IMR-90 (cell line): Measurements from ENCODE around the gene TM9SF4. TPM values are rescaled to one million over a fixed set of nuclear protein-coding genes. Genes with fewer than 3 reads are reported as not detected.

ENCODE experiments used
- ATAC-seq: fragments of 200-7000 bp; cut with Tn5 transposase; 2 replicates; pipeline ENCODE4 v1.9.1; 2020; ENCODE audit warnings: low read depth, mild to moderate bottlenecking, moderate library complexity
- BruUV-seq: library from RNA; stranded (reverse); fragments of 400-500 nt; replicated peaks from 2 replicates; lab custom pipeline; 2021; lab: Mats Ljungman, UMichigan
- CTCF ChIA-PET: fragments of 300-600 bp; formaldehyde crosslinking; extraction: SDS; loops from one replicate; lab custom pipeline; 2021; ENCODE audit warnings: antibody characterized with exemption; lab: Yijun Ruan, JAX
- POLR2A ChIA-PET: fragments of 300-600 bp; sonication (Branson Sonifier 250); formaldehyde crosslinking; loops from one replicate; lab custom pipeline; 2022; ENCODE audit warnings: antibody characterized with exemption; ENCODE audit not compliant: unreplicated experiment; lab: Charles Lee
- DNase-seq: peaks from one replicate; pipeline ENCODE4 v3.0.0; 2013
- H2AFZ ChIP-seq: replicated peaks from 2 replicates; pipeline ENCODE3; 2013; ENCODE audit warnings: low read length, mild to moderate bottlenecking; ENCODE audit not compliant: poor library complexity
- H2AK5ac ChIP-seq: 2 replicates; pipeline ENCODE4 v1.6.1; 2013; ENCODE audit warnings: low read depth, low read length, inconsistent platforms
- H2AK9ac ChIP-seq: replicated peaks from 2 replicates; pipeline ENCODE3; 2013; ENCODE audit warnings: mild to moderate bottlenecking, low read depth, low read length, moderate library complexity; ENCODE audit not compliant: poor library complexity
- H2BK120ac ChIP-seq: 2 replicates; pipeline ENCODE4 v1.6.1; 2013; ENCODE audit warnings: low read depth, low read length, inconsistent platforms
- H2BK15ac ChIP-seq: 3 replicates; pipeline ENCODE4 v1.6.1; 2013; ENCODE audit warnings: low read depth, low read length, inconsistent platforms
- H2BK20ac ChIP-seq: 2 replicates; pipeline ENCODE4 v1.6.1; 2013; ENCODE audit warnings: low read depth, mild to moderate bottlenecking, inconsistent platforms, low read length, moderate library complexity
- H2BK5ac ChIP-seq: 2 replicates; pipeline ENCODE4 v1.6.1; 2013; ENCODE audit warnings: mild to moderate bottlenecking, low read depth, low read length, inconsistent platforms; ENCODE audit not compliant: poor library complexity, severe bottlenecking
- H3K14ac ChIP-seq: replicated peaks from 2 replicates; pipeline ENCODE4 v1.6.1; 2013; ENCODE audit warnings: low read depth, low read length, inconsistent platforms
- H3K18ac ChIP-seq: 2 replicates; pipeline ENCODE4 v1.6.1; 2013; ENCODE audit warnings: low read depth, low read length, control low read depth
- H3K23ac ChIP-seq: 2 replicates; pipeline ENCODE4 v1.6.1; 2013; ENCODE audit warnings: low read depth, low read length, inconsistent platforms
- H3K27ac ChIP-seq: 2 replicates; pipeline ENCODE4 v1.5.1; 2013; ENCODE audit warnings: mild to moderate bottlenecking, control low read depth, low read length; ENCODE audit not compliant: insufficient read depth
- H3K27me3 ChIP-seq: 2 replicates; pipeline ENCODE4 v1.6.1; 2013; ENCODE audit warnings: low read length; ENCODE audit not compliant: control insufficient read depth, insufficient read depth
- H3K36me3 ChIP-seq: 2 replicates; pipeline ENCODE4 v1.6.1; 2013; ENCODE audit warnings: low read length, mixed read lengths; ENCODE audit not compliant: control insufficient read depth, insufficient read depth
- H3K4ac ChIP-seq: 2 replicates; pipeline ENCODE4 v1.6.1; 2013; ENCODE audit warnings: low read depth, low read length, inconsistent platforms
- H3K4me1 ChIP-seq: 2 replicates; pipeline ENCODE4 v1.6.1; 2013; ENCODE audit warnings: low read length, mixed read lengths; ENCODE audit not compliant: control insufficient read depth, insufficient read depth
- H3K4me2 ChIP-seq: 2 replicates; pipeline ENCODE4 v1.6.1; 2013; ENCODE audit warnings: low read depth, mild to moderate bottlenecking, control low read depth, low read length, moderate library complexity
- H3K4me3 ChIP-seq: 2 replicates; pipeline ENCODE4 v1.5.1; 2013; ENCODE audit warnings: low read depth, mild to moderate bottlenecking, control low read depth, low read length, moderate library complexity; ENCODE audit not compliant: insufficient read depth
- H3K56ac ChIP-seq: 2 replicates; pipeline ENCODE4 v1.6.1; 2013; ENCODE audit warnings: low read length, inconsistent platforms; ENCODE audit not compliant: insufficient read depth; ENCODE audit errors: extremely low read depth
- H3K79me1 ChIP-seq, 2 experiments: 2 replicates each; pipeline ENCODE4 v1.6.1; 2013; ENCODE audit warnings: low read length in 2 of 2, inconsistent platforms in 1 of 2, low read depth in 1 of 2
- H3K9ac ChIP-seq: 2 replicates; pipeline ENCODE4 v1.6.1; 2013; ENCODE audit warnings: low read depth, low read length, control low read depth
- H3K9me1 ChIP-seq: 2 replicates; pipeline ENCODE4 v1.6.1; 2013; ENCODE audit warnings: low read length, inconsistent platforms; ENCODE audit not compliant: insufficient read depth
- H3K9me3 ChIP-seq: 2 replicates; pipeline ENCODE4 v1.6.1; 2013; ENCODE audit warnings: low read length; ENCODE audit not compliant: control insufficient read depth, insufficient read depth
- H4K20me1 ChIP-seq: 2 replicates; pipeline ENCODE4 v1.6.1; 2013; ENCODE audit warnings: low read length, inconsistent platforms; ENCODE audit not compliant: insufficient read depth
- H4K5ac ChIP-seq: 2 replicates; pipeline ENCODE4 v1.6.1; 2013; ENCODE audit warnings: mild to moderate bottlenecking, low read depth, low read length, control low read depth
- H4K8ac ChIP-seq, 2 experiments: 2 replicates each; pipeline ENCODE4 v1.6.1; 2013; ENCODE audit warnings: low read depth in 2 of 2, low read length in 2 of 2, control low read depth in 1 of 2, inconsistent platforms in 1 of 2
- H4K91ac ChIP-seq: 2 replicates; pipeline ENCODE4 v1.6.1; 2013; ENCODE audit warnings: low read depth, low read length, inconsistent platforms; ENCODE audit not compliant: insufficient read depth
- BHLHE40 ChIP-seq: fragments of 150-350 bp; IDR thresholded peaks from 2 replicates; pipeline ENCODE4 v1.6.1; 2016; ENCODE audit warnings: mild to moderate bottlenecking, low read depth, low read length
- CEBPB ChIP-seq: IDR thresholded peaks from 2 replicates; pipeline ENCODE4 v1.6.1; 2012; ENCODE audit warnings: low read depth, low read length, improper control_type of control experiment
- CHD1 ChIP-seq: IDR thresholded peaks from 2 replicates; pipeline ENCODE4 v1.6.1; 2012; ENCODE audit warnings: low read depth, low read length, improper control_type of control experiment
- CTCF ChIP-seq: conservative IDR thresholded peaks from 2 replicates; pipeline ENCODE4 v1.5.1; 2012; ENCODE audit warnings: mild to moderate bottlenecking, low read depth, low read length, improper control_type of control experiment
- ELK1 ChIP-seq: fragments of 150-350 bp; IDR thresholded peaks from 2 replicates; pipeline ENCODE4 v1.6.1; 2016; ENCODE audit warnings: low read depth, mild to moderate bottlenecking, low read length, moderate library complexity, borderline replicate concordance
- FOS ChIP-seq: fragments of 150-350 bp; IDR thresholded peaks from 2 replicates; pipeline ENCODE4 v1.6.1; 2016; ENCODE audit warnings: low read depth, low read length
- MAFK ChIP-seq: IDR thresholded peaks from 2 replicates; pipeline ENCODE4 v1.6.1; 2012; ENCODE audit warnings: low read depth, low read length, improper control_type of control experiment
- MAZ ChIP-seq: IDR thresholded peaks from 2 replicates; pipeline ENCODE4 v1.6.1; 2012; ENCODE audit warnings: low read depth, mild to moderate bottlenecking, low read length, improper control_type of control experiment, moderate library complexity, borderline replicate concordance
- MXI1 ChIP-seq: IDR thresholded peaks from 2 replicates; pipeline ENCODE4 v1.6.1; 2012; ENCODE audit warnings: low read depth, mild to moderate bottlenecking, low read length, moderate library complexity, borderline replicate concordance
- NFE2L2 ChIP-seq: fragments of 150-350 bp; IDR thresholded peaks from 2 replicates; pipeline ENCODE4 v1.6.1; 2016; ENCODE audit warnings: low read depth, mild to moderate bottlenecking, low read length
- POLR2A ChIP-seq: IDR thresholded peaks from 2 replicates; pipeline ENCODE4 v1.6.1; 2012; ENCODE audit warnings: mild to moderate bottlenecking, low read depth, low read length
- RAD21 ChIP-seq: IDR thresholded peaks from 2 replicates; pipeline ENCODE4 v1.6.1; 2012; ENCODE audit warnings: low read length, improper control_type of control experiment
- RCOR1 ChIP-seq: IDR thresholded peaks from 2 replicates; pipeline ENCODE4 v1.6.1; 2012; ENCODE audit warnings: mild to moderate bottlenecking, low read length, improper control_type of control experiment; ENCODE audit not compliant: insufficient replicate concordance
- RFX5 ChIP-seq: IDR thresholded peaks from 2 replicates; pipeline ENCODE4 v1.8.0; 2012; ENCODE audit warnings: low read depth, mild to moderate bottlenecking, low read length, moderate library complexity
- SMC3 ChIP-seq: fragments of 150-350 bp; IDR thresholded peaks from 2 replicates; pipeline ENCODE4 v1.6.1; 2016; ENCODE audit warnings: low read depth, mild to moderate bottlenecking, antibody characterized with exemption, low read length, moderate library complexity
- USF2 ChIP-seq: fragments of 150-350 bp; IDR thresholded peaks from 2 replicates; pipeline ENCODE4 v1.6.1; 2017; ENCODE audit warnings: mild to moderate bottlenecking, antibody characterized with exemption, low read length, low read depth
- WGBS, 2 experiments: methylation state at CpG; one replicate each; pipeline versions ENCODE4 v1.1.5 to v1.1.7; 2013; ENCODE audit warnings: missing lambda C conversion rate in 2 of 2; ENCODE audit not compliant: insufficient read length in 1 of 2; ENCODE audit errors: extremely low coverage in 2 of 2; 5-methylcytosine and 5-hydroxymethylcytosine counted together
- dilution Hi-C: fragments of 300-500 bp; cut with HindIII; formaldehyde crosslinking; loops from one replicate; pipeline ENCODE4 v1.14.3; 2018; ENCODE audit warnings: low sequenced_read_pairs; ENCODE audit not compliant: unreplicated experiment
- in situ Hi-C: fragments of 300-500 bp; cut with MboI; formaldehyde crosslinking; loops from 3 replicates; pipeline ENCODE4 v1.14.3; 2019; ENCODE audit warnings: low sequenced_read_pairs, inconsistent platforms, mixed read lengths
- intact Hi-C: fragments of 100-400 bp; cut with micrococcal nuclease; formaldehyde crosslinking; loops from 2 replicates; pipeline ENCODE4 v1.10.0; 2022
- polyA plus RNA-seq, 3 experiments: library from polyadenylated mRNA; depleted of rRNA; stranded (reverse); fragments of >200 nt; gene quantifications; 2 replicates each; pipeline ENCODE4 v1.2.3, GENCODE V29; 2012; ENCODE audit warnings: low replicate concordance in 1 of 3
- total RNA-seq: library from RNA; depleted of rRNA; stranded (reverse); fragments of >200 nt; gene quantifications from 2 replicates; pipeline ENCODE4 v1.2.3, GENCODE V29; 2012

The TM9SF4 gene
- total and polyA plus RNA-seq, 2 of the 4 experiments (the other 2 are of a cell fraction), result 35.3 to 59.1 TPM

- H3K4me3 ChIP-seq, result no peak overlapping the region
- dilution Hi-C loops, result no loop called here
- H3K4me2 ChIP-seq, result no peak overlapping the region
- no peaks in the 10 kb centered on the region for H3K27me3 ChIP-seq
- H3K9me3 ChIP-seq, result no peaks in the 10 kb centered on the region
- H3K56ac ChIP-seq, result no peak overlapping the region
- H2AK5ac ChIP-seq, result no peak overlapping the region
- H3K79me1 ChIP-seq, result peaks cover 41 to 78% of the 10 kb centered on the region in 2 experiments
- no peak overlapping the region for H2BK15ac ChIP-seq
- intact Hi-C loops, result no loop called here
- peaks cover 40% of the 10 kb centered on the region for H3K36me3 ChIP-seq
- H3K14ac ChIP-seq, result no peak overlapping the region
- CTCF ChIA-PET, result no interaction called here
- H3K23ac ChIP-seq, result no peak overlapping the region
- peaks cover 58% of the 10 kb centered on the region for H4K20me1 ChIP-seq
- no peak overlapping the region for H3K4ac ChIP-seq
- no peak overlapping the region for H4K91ac ChIP-seq
- no peak overlapping the region for H3K9ac ChIP-seq
- no peak overlapping the region for H2AFZ ChIP-seq
- no peak overlapping the region for H4K5ac ChIP-seq
- BruUV-seq, result no TSS peak
- H4K8ac ChIP-seq, result no peak overlapping the region
- ATAC-seq, result peak; percentile 51
- peaks cover 26% of the 10 kb centered on the region for H3K9me1 ChIP-seq
- H2BK5ac ChIP-seq, result no peak overlapping the region
- no peak overlapping the region for H2BK120ac ChIP-seq
- POLR2A ChIA-PET, result no interaction called here
- H2BK20ac ChIP-seq, result no peak overlapping the region
- no peak overlapping the region for H3K27ac ChIP-seq
- DNase-seq, result no peak
- H2AK9ac ChIP-seq, result no peak overlapping the region
- in situ Hi-C loops, result no loop called here
- peaks cover 2% of the 10 kb centered on the region for H3K4me1 ChIP-seq
- no CpG with 5 or more reads among the region's 3 CpGs for WGBS, 2 experiments
- H3K18ac ChIP-seq, result no peak overlapping the region
- TF ChIP-seq MAFK (no peak), SMC3 (no peak), RFX5 (no peak), ELK1 (no peak), RCOR1 (no peak), CHD1 (no peak), BHLHE40 (no peak), USF2 (no peak), CTCF (no peak), CEBPB (no peak), POLR2A (no peak), MXI1 (no peak), FOS (no peak), RAD21 (no peak), MAZ (no peak), NFE2L2 (no peak)
These were observed 26.5 kb downstream of the TM9SF4 start for GRCh38 chr20:32135983-32136515.
